ES-I3 (cell line): ENCODE measurements around the gene KMT2C.

ENCODE experiments used
- H3K36me3 ChIP-seq: 2 replicates; pipeline ENCODE4 v1.6.1; 2013; ENCODE audit warnings: mild to moderate bottlenecking, low read length, control low read depth, moderate library complexity; ENCODE audit not compliant: insufficient read depth
- H3K4me1 ChIP-seq: 2 replicates; pipeline ENCODE4 v1.6.1; 2013; ENCODE audit warnings: mild to moderate bottlenecking, control low read depth, low read length; ENCODE audit not compliant: insufficient read depth
- H3K9ac ChIP-seq: 2 replicates; pipeline ENCODE4 v1.6.1; 2013; ENCODE audit warnings: low read depth, mild to moderate bottlenecking, low read length, moderate library complexity
- H3K9me3 ChIP-seq: 2 replicates; pipeline ENCODE4 v1.6.1; 2013; ENCODE audit warnings: mild to moderate bottlenecking, low read length, moderate library complexity; ENCODE audit not compliant: control insufficient read depth, insufficient read depth

Gene KMT2C

GRCh38 chr7:152140067-152140466 lies 295.7 kb downstream of the KMT2C start:
- H3K9me3 ChIP-seq = no peaks in the 10 kb centered on the region
- H3K36me3 ChIP-seq = peaks cover 33% of the 10 kb centered on the region
- H3K4me1 ChIP-seq = peaks cover 6% of the 10 kb centered on the region; the same call in 1 of the 2 replicates
- H3K9ac ChIP-seq = no peak overlapping the region

- Histone ChIP-seq H3K9me3 (no peaks in the 10 kb centered on the region), H3K4me1 (peaks cover 6% of the 10 kb centered on the region; the same call in 1 of the 2 replicates), H3K36me3 (peaks cover 21% of the 10 kb centered on the region), H3K9ac (no peak overlapping the region)
Observed at GRCh38 chr7:152137476-152138025, 298.3 kb downstream of the KMT2C start.

DNA sequence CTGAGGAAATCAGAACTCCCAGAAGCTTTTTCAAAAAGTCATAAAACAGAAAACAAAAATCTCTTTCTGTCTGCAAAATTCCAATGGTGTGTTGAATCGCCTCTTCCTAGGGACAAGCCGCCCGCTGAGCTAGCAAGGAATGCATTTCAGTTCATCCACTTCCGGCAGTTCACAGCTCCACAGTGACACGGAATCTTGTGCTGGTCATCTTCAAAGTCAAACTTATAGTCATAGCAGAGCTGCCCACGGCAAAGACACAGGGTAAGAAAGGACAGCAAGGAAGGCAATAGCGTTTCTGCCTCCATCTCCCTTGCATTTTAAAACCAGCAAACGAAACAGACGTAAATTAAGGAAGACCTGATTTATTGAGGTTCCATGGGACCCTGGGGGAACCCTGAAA lies 299.1 kb downstream of the KMT2C start:
- Histone ChIP-seq H3K9ac (no peak overlapping the region), H3K36me3 (peaks cover 27% of the 10 kb centered on the region)

DNA sequence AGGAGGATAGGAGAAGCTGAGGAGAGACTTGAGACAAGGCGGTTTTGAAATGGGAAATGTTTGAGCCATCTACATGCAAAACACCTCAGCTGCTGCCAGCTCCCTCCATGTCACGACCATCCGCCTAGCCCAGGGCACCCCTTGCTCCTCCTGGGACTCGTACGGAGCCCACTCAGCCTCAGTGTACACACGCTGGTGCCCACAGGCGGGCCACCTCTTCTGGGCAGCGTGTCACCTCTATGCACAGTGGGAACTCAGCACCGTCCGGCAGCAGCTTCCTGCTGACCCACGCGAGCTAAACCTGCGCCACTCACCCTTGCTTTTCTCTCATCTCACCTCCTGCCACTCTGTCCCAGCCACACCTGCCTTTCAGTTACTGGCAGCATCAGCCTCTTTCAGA lies 302.0 kb downstream of the KMT2C start:
- Histone ChIP-seq H3K36me3 (peaks cover 19% of the 10 kb centered on the region; the same call in 1 of the 2 replicates), H3K4me1 (peaks cover 6% of the 10 kb centered on the region; the same call in 1 of the 2 replicates), H3K9ac (no peak overlapping the region), H3K9me3 (no peaks in the 10 kb centered on the region)

More for the DNA sequence above, 299.1 kb downstream of the KMT2C start:
- peaks cover 6% of the 10 kb centered on the region; the same call in 1 of the 2 replicates for H3K4me1 ChIP-seq
- H3K9me3 ChIP-seq = no peaks in the 10 kb centered on the region

DNA sequence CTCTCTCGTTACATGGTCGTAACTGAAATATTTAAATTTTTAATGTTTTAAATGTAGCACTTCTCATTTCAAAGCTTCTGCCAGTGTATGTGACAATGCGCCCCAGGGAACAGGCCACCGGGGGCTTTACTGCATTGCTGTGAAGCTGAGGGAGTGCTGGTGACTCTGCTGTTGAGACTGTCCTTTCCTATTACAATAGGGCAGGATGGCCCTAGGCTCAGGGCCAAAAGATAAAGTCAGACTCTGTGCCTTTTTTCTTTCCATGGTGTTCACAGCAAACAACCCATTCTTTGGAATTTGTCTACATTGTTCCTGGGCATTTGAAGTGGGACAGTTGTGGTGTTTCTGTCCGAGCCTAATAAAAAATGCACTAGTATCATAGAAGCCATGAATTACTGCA lies 303.0 kb downstream of the KMT2C start:
- no peak overlapping the region for H3K9ac ChIP-seq
- H3K36me3 ChIP-seq = peaks cover 13% of the 10 kb centered on the region; the same call in 1 of the 2 replicates
- no peaks in the 10 kb centered on the region for H3K9me3 ChIP-seq
- H3K4me1 ChIP-seq = peaks cover 6% of the 10 kb centered on the region; the same call in 1 of the 2 replicates

GRCh38 chr7:152131981-152132494 lies 303.8 kb downstream of the KMT2C start:
- H3K9me3 ChIP-seq = peaks cover 5% of the 10 kb centered on the region; the same call in 1 of the 2 replicates
- H3K4me1 ChIP-seq = peaks cover 6% of the 10 kb centered on the region; the same call in 1 of the 2 replicates
- peaks cover 13% of the 10 kb centered on the region; the same call in 1 of the 2 replicates for H3K36me3 ChIP-seq
- no peak overlapping the region for H3K9ac ChIP-seq

DNA sequence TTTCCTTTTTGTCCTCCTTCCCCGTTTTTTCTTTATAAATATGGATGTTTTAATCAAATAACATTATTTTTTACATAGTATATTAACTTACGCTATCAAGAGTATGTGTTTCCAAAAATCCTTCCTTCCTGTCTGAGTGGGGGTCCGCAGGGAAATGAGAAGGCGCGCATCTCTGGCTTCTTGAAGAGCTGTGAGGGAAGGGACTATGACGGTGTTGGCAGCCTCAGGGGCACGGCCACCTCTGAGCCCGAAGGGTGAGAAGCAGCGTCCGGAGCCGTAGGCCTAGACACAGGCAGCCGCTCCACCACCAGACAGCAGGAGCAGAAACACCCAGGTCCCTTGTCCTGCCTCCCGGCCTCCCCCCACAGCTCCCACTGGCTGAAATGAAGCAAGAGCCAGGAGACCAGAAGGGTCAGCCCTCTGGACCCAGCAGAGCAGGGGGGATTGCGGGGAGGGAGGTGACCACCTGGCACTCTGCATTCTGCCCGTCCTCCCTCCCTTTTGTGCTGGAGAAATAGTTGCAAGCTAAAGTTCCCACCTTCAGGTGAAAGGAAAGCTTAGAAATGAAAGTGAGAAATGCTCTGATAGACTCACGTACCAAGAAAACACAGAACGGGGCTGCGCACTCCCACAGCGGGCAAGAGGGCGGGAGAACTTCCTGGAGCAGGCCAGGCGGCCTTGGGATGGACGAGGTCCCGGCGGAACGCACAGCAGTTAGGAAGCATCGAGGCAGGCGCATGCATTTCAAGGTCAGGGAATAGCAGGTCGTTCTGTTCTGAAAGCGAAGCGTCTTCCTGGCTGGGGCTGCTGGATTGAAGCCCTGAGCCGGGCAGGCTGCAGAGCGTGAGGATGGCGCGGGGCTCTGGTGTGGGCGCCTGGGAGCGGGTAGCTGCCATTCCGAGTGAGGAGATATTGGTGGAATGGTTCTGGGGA lies 304.9 kb downstream of the KMT2C start:
- H3K9me3 ChIP-seq = peaks cover 6% of the 10 kb centered on the region; the same call in 1 of the 2 replicates
- no peak overlapping the region for H3K9ac ChIP-seq
- no peaks in the 10 kb centered on the region for H3K4me1 ChIP-seq
- H3K36me3 ChIP-seq = peaks cover 15% of the 10 kb centered on the region; the same call in 1 of the 2 replicates

GRCh38 chr7:152129682-152130081 lies 306.1 kb downstream of the KMT2C start:
- H3K36me3 ChIP-seq = peaks cover 15% of the 10 kb centered on the region; the same call in 1 of the 2 replicates
- H3K9ac ChIP-seq = no peak overlapping the region

DNA sequence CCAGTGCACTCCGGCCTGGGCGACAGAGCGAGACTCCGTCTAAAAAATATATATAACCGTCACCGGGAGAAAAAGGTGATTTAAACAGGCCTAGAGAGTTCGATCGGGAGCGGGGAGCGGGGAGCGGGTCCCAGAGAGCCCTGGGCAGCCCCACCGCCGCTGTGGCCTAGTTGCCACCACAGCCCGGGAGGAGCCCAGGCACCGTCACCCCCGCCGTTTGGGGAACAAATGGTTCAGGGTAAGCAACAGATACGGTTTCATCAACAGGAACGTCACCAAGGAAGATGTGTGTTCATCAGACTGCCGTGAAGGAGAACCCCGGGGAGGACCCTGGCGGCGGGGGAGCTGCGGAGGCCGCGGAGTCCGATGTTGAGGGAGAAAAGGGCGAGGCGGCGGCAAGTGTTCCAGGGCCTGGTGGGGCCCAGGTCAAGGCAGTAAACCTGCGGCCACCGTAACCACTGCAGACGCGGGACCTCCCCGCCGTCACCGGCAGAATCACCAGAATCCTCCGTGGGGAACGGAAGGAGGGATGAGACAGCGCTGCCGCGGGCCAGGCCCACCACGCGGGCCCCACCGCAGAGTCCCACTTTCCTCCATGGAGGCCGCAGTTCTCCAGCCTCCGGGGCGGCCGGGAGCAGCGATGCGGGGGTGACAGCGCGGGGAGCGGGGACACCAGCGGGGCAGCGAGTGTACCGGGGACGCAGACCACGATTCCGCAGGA lies 306.9 kb downstream of the KMT2C start:
- no peak overlapping the region for H3K9ac ChIP-seq
- peaks cover 16% of the 10 kb centered on the region; the same call in 1 of the 2 replicates for H3K36me3 ChIP-seq
- H3K4me1 ChIP-seq = no peaks in the 10 kb centered on the region

More at GRCh38 chr7:152129682-152130081, 306.1 kb downstream of the KMT2C start:
- Histone ChIP-seq H3K4me1 (no peaks in the 10 kb centered on the region), H3K9me3 (peaks cover 6% of the 10 kb centered on the region)

DNA sequence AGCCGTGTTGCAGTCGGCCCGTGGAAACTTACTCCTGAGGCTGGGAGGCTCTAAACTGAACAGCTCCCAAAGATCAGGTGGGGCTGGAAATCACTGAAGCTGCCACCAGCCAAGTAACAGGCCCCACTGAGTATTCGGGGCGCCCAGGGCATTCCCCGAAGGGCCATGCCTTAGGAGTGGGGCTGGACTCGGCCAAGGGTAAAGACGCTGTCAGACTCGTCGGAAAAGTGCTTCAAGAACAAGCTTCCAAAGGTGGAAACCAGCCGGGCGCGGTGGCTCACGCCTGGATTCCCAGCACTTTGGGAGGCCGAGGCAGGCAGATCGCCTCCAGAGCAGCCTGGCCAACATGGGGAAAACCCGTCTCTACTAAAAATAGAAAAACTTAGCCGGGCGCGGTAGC lies 307.6 kb downstream of the KMT2C start:
- peaks cover 20% of the 10 kb centered on the region for H3K36me3 ChIP-seq
- H3K9me3 ChIP-seq = peaks cover 6% of the 10 kb centered on the region
- H3K9ac ChIP-seq = no peak overlapping the region
- no peaks in the 10 kb centered on the region for H3K4me1 ChIP-seq

More for the DNA sequence above, 306.9 kb downstream of the KMT2C start:
- H3K9me3 ChIP-seq = peaks cover 6% of the 10 kb centered on the region

- H3K4me1 ChIP-seq = no peaks in the 10 kb centered on the region
- H3K36me3 ChIP-seq = peaks cover 17% of the 10 kb centered on the region
- H3K9ac ChIP-seq = no peak overlapping the region
- H3K9me3 ChIP-seq = peaks cover 6% of the 10 kb centered on the region
Observed at GRCh38 chr7:152127229-152127628, 308.6 kb downstream of the KMT2C start.

DNA sequence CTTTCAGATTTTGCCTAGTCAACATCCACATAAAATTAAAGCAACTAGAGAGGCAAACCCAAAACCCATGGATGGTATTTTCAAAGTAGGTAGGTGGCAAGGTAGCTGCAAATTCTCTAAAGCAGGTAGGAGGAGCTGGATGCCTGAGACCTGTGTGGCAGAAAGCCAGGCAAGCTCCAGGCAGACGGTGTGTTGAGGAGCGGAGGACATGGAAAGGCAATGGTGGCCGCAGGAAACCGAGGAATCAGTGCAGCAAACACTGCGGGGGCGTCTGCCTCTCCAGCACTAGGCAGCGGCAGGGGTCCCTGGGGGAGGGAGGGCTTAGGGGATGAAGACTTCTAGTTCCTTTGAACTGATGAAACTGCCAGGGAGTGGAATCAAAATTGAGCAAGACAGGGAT lies 309.1 kb downstream of the KMT2C start:
- H3K4me1 ChIP-seq = no peaks in the 10 kb centered on the region
- H3K9ac ChIP-seq = no peak overlapping the region
- peaks cover 15% of the 10 kb centered on the region for H3K36me3 ChIP-seq
- H3K9me3 ChIP-seq = peaks cover 6% of the 10 kb centered on the region

DNA sequence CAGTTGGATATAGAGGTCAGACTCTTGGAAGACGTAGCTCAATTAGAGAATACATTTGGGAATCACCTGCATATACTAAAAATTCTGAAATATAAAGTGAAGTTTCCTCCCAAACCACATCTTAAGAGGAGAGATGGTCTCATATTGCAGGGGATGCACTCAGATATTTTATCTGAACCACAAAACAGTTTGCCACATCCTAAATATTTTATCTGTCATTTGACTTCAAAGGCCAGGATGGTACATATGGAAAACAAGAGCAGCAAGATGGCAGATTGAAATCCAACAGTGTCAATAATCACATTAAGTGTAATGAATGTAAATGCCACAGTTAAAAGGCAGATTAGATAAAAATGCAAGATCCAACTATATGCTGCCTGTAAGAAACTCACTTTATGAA lies 313.3 kb downstream of the KMT2C start:
- Histone ChIP-seq H3K36me3 (peaks cover 21% of the 10 kb centered on the region), H3K9me3 (peaks cover 6% of the 10 kb centered on the region)

GRCh38 chr7:152121432-152121831 lies 314.4 kb downstream of the KMT2C start:
- Histone ChIP-seq H3K36me3 (peaks cover 23% of the 10 kb centered on the region), H3K9me3 (no peaks in the 10 kb centered on the region; the same call in 1 of the 2 replicates), H3K4me1 (no peaks in the 10 kb centered on the region), H3K9ac (no peak overlapping the region)

More for the DNA sequence above, 313.3 kb downstream of the KMT2C start:
- no peaks in the 10 kb centered on the region for H3K4me1 ChIP-seq
- H3K9ac ChIP-seq = no peak overlapping the region
